ACC112 (cell line): ENCODE measurements around the gene DYNLRB1.

Experiments
- H2AFZ ChIP-seq: fragments of 200-600 bp; sonication (generic); one replicate; pipeline ENCODE4 v1.6.0; 2017; ENCODE audit warnings: antibody characterized with exemption, low read length; ENCODE audit not compliant: unreplicated experiment
- H3K27ac ChIP-seq: fragments of 200-600 bp; sonication (generic); 2 replicates; pipeline ENCODE4 v1.5.1; 2014; ENCODE audit warnings: low read depth, mild to moderate bottlenecking, antibody characterized with exemption, low read length, moderate library complexity
- H3K27me3 ChIP-seq: fragments of 200-600 bp; sonication (generic); 2 replicates; pipeline ENCODE4 v1.6.1; 2014; ENCODE audit warnings: mild to moderate bottlenecking, antibody characterized with exemption, low read length, moderate library complexity, mixed read lengths; ENCODE audit not compliant: insufficient read depth
- H3K36me3 ChIP-seq: fragments of 200-600 bp; sonication (generic); 2 replicates; pipeline ENCODE4 v1.6.1; 2016; ENCODE audit warnings: mild to moderate bottlenecking, antibody characterized with exemption, low read length, moderate library complexity, mixed read lengths; ENCODE audit not compliant: insufficient read depth
- H3K4me1 ChIP-seq: fragments of 200-600 bp; sonication (generic); one replicate; pipeline ENCODE4 v1.6.1; 2016; ENCODE audit warnings: low read length, mixed read lengths; ENCODE audit not compliant: insufficient read depth, unreplicated experiment, control insufficient read depth
- H3K4me3 ChIP-seq: fragments of 200-600 bp; sonication (generic); 2 replicates; pipeline ENCODE4 v1.5.1; 2014; ENCODE audit warnings: mild to moderate bottlenecking, low read depth, low read length
- H3K79me2 ChIP-seq: fragments of 200-600 bp; sonication (generic); one replicate; pipeline ENCODE4 v1.6.0; 2016; ENCODE audit warnings: low read length; ENCODE audit not compliant: control insufficient read depth, unreplicated experiment, insufficient read depth

DYNLRB1 gene

DNA sequence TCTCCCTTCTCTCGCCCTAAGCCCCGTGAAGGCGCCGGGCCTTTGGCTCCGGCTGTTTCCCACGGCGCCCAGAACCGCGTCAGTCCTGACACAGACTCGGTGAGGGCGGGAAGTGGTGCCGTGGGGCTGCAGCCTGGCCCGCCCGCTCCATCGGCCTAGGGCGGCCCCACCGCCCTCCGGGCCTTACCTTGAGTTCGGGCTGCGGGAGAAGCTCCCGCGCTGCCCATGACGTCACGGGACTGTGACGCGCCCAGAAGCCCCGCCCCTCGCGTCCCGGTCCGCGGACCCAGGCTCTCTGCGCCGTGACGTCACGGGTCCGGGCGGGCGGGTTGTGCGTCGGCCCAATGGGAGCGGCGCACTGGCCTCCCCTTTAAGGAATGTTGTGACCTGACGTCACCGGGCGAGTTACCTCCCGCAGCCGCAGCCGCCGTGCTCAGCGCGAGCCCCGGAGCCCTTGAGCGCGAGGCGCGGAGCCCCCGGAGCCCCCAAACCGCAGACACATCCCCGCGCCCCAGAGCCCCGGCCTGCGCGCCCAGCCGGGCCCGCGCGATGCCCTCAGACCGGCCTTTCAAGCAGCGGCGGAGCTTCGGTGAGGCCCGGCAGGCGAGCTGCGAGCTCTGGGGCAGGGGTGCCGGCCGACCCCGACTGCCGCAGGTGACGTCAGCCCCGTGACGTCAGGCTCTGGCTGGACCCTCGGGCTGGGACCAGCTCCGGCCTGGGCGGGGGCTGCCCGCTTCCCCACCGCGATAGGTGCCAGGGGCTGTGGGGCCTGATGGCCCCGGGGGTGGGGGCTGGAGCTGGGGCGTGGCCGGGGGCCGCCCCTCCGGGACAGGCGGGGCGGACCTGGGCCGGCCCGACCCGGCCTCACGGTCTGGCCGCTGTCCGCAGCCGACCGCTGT is 42.3 kb downstream of the DYNLRB1 start, which contains the start of gene MAP1LC3A:
TSS of gene MAP1LC3A (plus strand) at position 399 of the 899 bp plus-strand sequence. CDS start at position 550, 151 bp downstream.
- H3K4me1 ChIP-seq = peaks cover 5% of the 10 kb centered on the region
- H2AFZ ChIP-seq = peak within 1 kb of the TSS; percentile 66
- peak within 1 kb of the TSS; percentile 77 for H3K4me3 ChIP-seq
- no peaks in the 10 kb centered on the region for H3K27me3 ChIP-seq
- H3K79me2 ChIP-seq = no peaks in the 10 kb centered on the region
- no peaks in the 10 kb centered on the region for H3K36me3 ChIP-seq
- peak within 1 kb of the TSS; percentile 33; the same call in 1 of the 2 replicates for H3K27ac ChIP-seq

DNA sequence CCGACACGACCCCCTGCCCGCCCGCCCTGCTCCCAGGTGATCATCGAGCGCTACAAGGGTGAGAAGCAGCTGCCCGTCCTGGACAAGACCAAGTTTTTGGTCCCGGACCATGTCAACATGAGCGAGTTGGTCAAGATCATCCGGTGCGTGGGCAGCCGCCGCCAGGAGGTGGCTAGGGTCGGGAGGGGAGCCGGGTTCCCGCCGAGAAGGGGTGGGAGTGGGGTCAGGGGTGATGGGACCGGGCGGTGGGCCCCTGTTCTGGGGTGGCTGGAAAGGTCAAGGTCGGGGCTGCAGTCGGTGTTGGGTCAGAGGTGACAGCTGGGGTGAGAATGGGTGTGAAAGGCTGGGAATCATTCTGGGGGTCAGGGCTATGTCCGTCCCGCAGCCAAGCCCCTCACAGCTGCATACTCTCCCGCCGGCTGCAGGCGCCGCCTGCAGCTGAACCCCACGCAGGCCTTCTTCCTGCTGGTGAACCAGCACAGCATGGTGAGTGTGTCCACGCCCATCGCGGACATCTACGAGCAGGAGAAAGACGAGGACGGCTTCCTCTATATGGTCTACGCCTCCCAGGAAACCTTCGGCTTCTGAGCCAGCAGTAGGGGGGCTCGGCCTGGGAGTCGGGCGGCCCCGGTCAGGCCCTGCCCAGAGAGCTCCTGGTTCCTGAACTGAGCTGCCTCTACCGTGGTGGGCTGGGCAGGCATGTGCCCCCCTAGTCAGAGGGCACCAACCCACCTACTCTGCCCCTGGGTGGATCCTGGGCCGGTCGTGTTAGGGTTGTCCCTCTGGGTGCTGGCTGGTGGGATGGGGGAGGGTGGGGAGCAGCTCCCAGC is 43.3 kb downstream of the DYNLRB1 start:
- Histone ChIP-seq H3K27me3 (no peaks in the 10 kb centered on the region), H3K36me3 (no peaks in the 10 kb centered on the region), H3K27ac (no peak overlapping the region), H2AFZ (no peak overlapping the region), H3K4me3 (peak overlapping the region; percentile 77), H3K4me1 (no peaks in the 10 kb centered on the region), H3K79me2 (no peaks in the 10 kb centered on the region)

DNA sequence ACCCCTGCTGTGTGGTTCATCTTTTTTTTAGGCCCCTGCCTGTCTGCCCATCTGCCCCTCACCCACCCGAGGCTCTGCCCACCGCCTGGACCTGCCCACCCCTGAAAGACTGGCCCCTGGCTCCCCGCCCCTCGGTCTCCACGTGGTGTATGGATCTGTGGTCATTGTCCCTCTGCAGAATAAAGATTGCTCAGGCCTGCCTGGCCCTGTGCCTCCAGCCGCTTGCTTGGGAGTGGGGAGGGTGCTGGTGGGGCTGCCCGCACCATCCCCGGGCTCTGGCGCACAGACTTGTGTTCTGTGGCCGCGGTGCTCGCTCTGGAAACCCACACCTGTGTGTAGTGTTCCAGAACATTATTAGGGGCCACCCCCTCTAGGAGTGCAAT is 43.9 kb downstream of the DYNLRB1 start:
- Histone ChIP-seq H3K79me2 (no peaks in the 10 kb centered on the region), H2AFZ (no peak overlapping the region), H3K27ac (no peak overlapping the region), H3K36me3 (no peaks in the 10 kb centered on the region), H3K4me1 (no peaks in the 10 kb centered on the region), H3K4me3 (no peak overlapping the region), H3K27me3 (no peaks in the 10 kb centered on the region)

DNA sequence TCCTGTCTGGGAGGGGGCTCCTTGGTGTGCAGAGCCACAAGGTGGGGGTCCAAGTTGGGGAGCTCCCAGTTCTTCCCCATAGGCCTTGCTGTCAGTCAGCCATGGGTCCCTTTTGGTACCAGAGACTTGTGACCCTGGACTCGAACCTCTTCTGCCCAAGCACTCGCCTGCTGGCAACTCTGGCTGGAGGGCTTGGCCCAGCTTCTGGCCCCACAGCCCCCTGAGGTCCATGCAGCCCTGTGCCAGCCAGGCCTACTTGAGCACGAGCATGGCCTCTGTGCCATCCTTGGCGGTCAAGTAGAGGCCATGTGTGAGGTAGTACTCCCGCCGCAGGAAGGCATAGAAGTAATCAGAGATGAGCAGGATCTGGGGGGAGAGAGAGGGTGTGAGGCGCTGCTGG is 44.4 kb downstream of the DYNLRB1 start:
- Histone ChIP-seq H3K27ac (no peak overlapping the region), H3K27me3 (no peaks in the 10 kb centered on the region), H3K4me1 (no peaks in the 10 kb centered on the region), H2AFZ (no peak overlapping the region), H3K36me3 (no peaks in the 10 kb centered on the region), H3K4me3 (no peak overlapping the region), H3K79me2 (no peaks in the 10 kb centered on the region)

DNA sequence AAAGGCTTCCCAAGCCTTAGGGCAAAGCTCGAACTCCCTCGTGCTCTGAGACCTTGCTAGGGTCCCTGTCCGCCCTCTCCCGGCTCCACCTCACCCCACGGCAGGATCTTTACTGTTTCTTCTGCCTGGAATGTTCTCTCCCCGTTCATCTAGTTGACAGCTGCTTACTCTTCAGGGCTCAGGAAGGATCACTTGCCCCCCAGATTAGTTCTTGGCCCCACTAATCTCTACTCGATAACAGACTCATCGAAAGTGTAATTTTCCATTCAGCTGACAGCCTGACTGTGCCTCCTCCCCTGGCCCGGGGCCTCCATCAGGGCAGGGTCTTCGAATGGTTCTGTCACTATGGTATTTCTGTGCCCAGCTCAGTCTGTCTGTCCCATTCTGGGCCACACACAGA is 45.4 kb downstream of the DYNLRB1 start:
- no peaks in the 10 kb centered on the region for H3K79me2 ChIP-seq
- H3K36me3 ChIP-seq = no peaks in the 10 kb centered on the region
- no peaks in the 10 kb centered on the region for H3K4me1 ChIP-seq
- no peaks in the 10 kb centered on the region for H3K27me3 ChIP-seq
- no peak overlapping the region for H2AFZ ChIP-seq
- no peak overlapping the region for H3K27ac ChIP-seq
- H3K4me3 ChIP-seq = no peak overlapping the region

DNA sequence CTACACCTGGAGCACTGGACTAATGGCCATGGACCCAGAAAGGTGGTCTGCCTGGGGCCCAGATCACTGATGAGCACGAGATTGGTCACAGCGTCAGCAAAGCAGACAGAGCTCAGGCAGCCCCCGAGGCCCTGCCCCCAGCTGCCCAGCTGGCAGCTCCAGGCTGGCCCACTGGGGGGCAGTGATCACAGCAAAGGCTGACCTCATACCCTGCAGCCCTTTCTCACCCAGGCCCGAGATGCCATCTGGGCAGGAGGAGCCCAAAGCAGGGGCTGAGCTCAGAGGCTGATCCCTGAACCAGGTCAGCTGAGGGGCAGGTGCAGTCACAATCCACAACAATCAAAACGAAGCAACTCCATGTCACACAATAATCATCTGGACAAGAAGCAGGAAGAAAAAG is 46.4 kb downstream of the DYNLRB1 start:
- Histone ChIP-seq H3K36me3 (no peaks in the 10 kb centered on the region), H3K27me3 (no peaks in the 10 kb centered on the region), H3K27ac (no peak overlapping the region), H2AFZ (no peak overlapping the region), H3K79me2 (no peaks in the 10 kb centered on the region), H3K4me1 (no peaks in the 10 kb centered on the region), H3K4me3 (no peak overlapping the region)

DNA sequence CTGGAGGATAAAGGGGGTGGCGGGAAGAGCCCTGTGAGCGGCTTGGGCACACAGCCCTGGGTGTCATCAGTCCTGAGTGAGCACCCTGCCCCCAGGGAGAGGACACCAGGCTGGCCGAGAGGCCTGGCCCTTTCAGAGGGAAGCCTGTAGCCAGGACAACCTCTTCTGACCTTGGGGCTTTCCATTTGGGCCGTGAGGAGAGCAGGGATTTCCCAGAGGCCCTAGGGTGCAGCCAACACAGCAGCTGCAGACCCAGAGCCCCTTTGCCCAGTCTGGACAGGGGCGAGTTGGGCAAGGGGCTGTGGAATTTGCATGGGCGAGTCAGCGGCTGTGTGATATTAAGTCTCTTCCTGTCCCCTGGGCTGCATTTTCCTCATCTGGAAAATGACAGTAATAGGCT is 48.6 kb downstream of the DYNLRB1 start:
- Histone ChIP-seq H3K27ac (no peak overlapping the region), H3K4me1 (no peaks in the 10 kb centered on the region), H3K27me3 (no peaks in the 10 kb centered on the region), H3K4me3 (no peak overlapping the region), H2AFZ (no peak overlapping the region), H3K36me3 (no peaks in the 10 kb centered on the region), H3K79me2 (no peaks in the 10 kb centered on the region)

DNA sequence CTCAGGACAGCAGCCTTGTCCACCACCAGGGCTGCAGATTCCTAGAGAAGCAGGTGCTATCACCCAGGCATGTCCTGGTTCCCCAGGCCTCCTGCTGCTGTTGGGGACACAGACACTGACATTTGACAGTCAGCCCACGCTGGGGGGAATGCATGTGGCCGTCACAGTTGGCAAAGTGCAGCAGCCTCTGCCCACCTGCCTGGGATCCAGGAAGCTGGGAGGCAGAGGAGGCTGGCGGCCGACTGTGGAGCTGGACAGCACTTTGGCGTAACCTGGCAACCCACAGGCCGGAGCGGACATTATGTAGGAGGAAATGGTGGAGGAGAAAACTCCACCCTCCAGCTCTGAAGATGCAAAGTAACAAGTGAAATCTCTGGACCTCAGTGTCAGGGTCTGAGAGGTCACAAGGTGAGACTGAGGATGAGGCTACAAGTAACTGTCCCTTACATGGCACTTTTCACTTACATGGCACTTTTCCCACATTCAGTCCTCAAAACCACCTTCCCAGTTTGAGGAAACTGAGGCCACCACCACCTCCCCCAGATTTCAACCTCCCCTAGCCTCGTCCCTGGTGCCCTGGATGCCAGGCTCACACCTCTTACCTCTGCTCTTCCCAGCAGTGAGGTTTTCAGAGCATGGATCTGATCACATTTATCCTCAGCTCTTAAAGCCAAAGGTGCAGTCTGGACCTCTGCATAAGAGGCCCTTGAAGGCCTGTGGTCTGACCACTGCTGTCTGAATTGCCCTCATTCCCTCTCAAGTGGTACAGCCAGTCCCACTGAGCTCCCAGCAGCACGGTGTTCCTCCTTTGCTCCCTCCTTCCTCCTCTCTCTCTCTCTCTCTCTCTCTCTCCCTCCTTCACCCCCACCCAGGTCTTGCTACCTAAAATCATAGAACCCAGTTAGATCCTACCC is 51.0 kb downstream of the DYNLRB1 start:
- Histone ChIP-seq H3K4me3 (no peak overlapping the region), H3K36me3 (no peaks in the 10 kb centered on the region), H3K27me3 (no peaks in the 10 kb centered on the region), H3K27ac (no peak overlapping the region), H3K4me1 (peaks cover 5% of the 10 kb centered on the region), H3K79me2 (no peaks in the 10 kb centered on the region), H2AFZ (no peak overlapping the region)

DNA sequence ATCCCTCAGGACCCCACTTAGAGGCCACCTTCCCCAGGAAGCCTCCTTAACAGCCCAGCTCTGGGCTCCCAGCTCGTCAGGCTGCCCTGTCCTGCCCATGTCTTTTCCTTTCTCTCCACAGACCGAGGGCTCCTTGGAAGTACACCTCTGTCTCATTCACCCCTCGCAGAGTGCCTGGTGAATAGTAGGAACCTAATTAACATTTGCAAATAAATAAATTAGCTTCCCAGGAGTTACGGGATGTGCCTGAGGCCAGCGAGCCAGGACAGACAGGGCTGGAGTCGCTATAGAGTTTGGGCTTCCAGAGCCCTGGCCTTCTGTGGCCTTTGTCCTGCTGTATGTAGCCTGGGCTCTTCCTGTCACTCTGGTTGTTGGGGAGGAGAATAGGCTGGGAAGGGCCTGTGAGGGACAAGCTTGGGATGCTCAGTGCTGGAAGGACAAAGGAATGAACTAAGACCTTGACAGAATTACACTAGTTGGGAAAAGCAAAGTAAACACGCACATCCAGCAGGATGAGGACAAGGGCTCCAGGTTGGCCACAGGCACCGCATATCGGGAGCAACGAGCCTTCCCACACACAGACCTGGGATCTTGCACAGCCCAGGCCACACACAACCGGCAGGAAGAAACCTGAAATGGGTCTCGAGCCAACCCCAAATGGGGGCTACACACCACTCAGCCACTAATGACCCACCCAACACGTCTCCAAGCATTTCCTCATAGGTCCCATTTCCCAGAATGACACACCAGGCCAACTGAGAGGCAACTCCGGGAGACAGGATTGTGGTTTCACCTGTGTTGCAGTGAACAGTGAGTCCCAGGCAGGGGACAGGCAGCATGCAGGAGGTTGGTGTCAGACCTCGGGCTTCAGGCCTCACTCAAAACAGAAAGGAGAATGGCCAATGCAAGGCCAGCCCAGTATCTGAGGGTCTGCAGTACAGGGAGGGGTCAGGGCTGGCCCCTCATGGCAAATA is 52.0 kb downstream of the DYNLRB1 start:
- no peaks in the 10 kb centered on the region for H3K36me3 ChIP-seq
- no peaks in the 10 kb centered on the region for H3K27me3 ChIP-seq

More for the DNA sequence above, 52.0 kb downstream of the DYNLRB1 start:
- H3K79me2 ChIP-seq = no peaks in the 10 kb centered on the region
- H3K27ac ChIP-seq = no peak overlapping the region
- no peak overlapping the region for H2AFZ ChIP-seq
- no peak overlapping the region for H3K4me3 ChIP-seq
- peaks cover 5% of the 10 kb centered on the region for H3K4me1 ChIP-seq
